Activated T-helper 1 cell treated with anti-CD3 and anti-CD28 coated beads, Interleukin-2, amount 50 U/mL, for 16 hours (primary cell): ENCODE results near the gene CCNB3.
A peak's percentile ranks its signal among the peaks of the same experiment; 100 is the strongest.
"Not testable (repeated sequence)": the region's sequence is repeated elsewhere in the genome, so short reads cannot be mapped to it uniquely, and the experiment has no call there.

Experiments
- DNase-seq, 2 donors: peaks; one replicate each; pipeline ENCODE4 v3.0.0-alpha.2; 2020; ENCODE audit warnings: low read depth in 1 of 2, low spot score in 1 of 2

CCNB3 gene

GRCh38 chrX:50204364-50204899, at the start of gene CCNB3:
Gene CCNB3 (plus strand): TSS chrX:50204765. CDS start chrX:50285164, 80,399 bp downstream.
- DNase-seq, result peak; percentile 26 to 47

GRCh38 chrX:50157545-50158135, 46.9 kb upstream of the CCNB3 start:
- no peak for DNase-seq

GRCh38 chrX:50158593-50158992, 46.0 kb upstream of the CCNB3 start:
- no peak for DNase-seq

- no peak for DNase-seq
These were observed 43.4 kb upstream of the CCNB3 start for GRCh38 chrX:50161127-50161526.

GRCh38 chrX:50165727-50166126, 38.8 kb upstream of the CCNB3 start:
- no peak for DNase-seq

GRCh38 chrX:50167366-50167765, 37.2 kb upstream of the CCNB3 start:
- DNase-seq, result no peak

- DNase-seq, result no peak
These were observed 36.3 kb upstream of the CCNB3 start for GRCh38 chrX:50168241-50168687.

GRCh38 chrX:50169717-50170116, 34.8 kb upstream of the CCNB3 start:
- DNase-seq, result no peak

GRCh38 chrX:50180073-50180940, 24.3 kb upstream of the CCNB3 start:
- DNase-seq, result no peak

- DNase-seq, result no peak
These were observed 20.7 kb upstream of the CCNB3 start for GRCh38 chrX:50183891-50184290.

GRCh38 chrX:50188859-50189600, 15.5 kb upstream of the CCNB3 start:
- no peak for DNase-seq

GRCh38 chrX:50198348-50198747, 6.2 kb upstream of the CCNB3 start:
- no peak for DNase-seq

GRCh38 chrX:50200907-50201306, 3.7 kb upstream of the CCNB3 start, which contains the start of gene AKAP4:
Gene AKAP4 (minus strand): TSS chrX:50201007. CDS start chrX:50200889, 118 bp downstream.
- DNase-seq, result no peak

GRCh38 chrX:50202539-50202938, 2.0 kb upstream of the CCNB3 start:
- no peak for DNase-seq

GRCh38 chrX:50206753-50207152, 2.2 kb downstream of the CCNB3 start:
- no peak for DNase-seq

GRCh38 chrX:50211510-50211909, 6.9 kb downstream of the CCNB3 start:
- DNase-seq, result no peak

GRCh38 chrX:50281253-50281652, 76.7 kb downstream of the CCNB3 start:
- DNase-seq, result no peak

- no peak for DNase-seq
These were observed 122.7 kb downstream of the CCNB3 start for GRCh38 chrX:50327235-50327634.

GRCh38 chrX:50332668-50333067, 128.1 kb downstream of the CCNB3 start:
- DNase-seq, result not testable (repeated sequence)

- DNase-seq, result no peak
These were observed 128.7 kb downstream of the CCNB3 start for GRCh38 chrX:50333308-50333707.

GRCh38 chrX:50343917-50344316, 139.4 kb downstream of the CCNB3 start:
- DNase-seq, result no peak
